Omental fat pad (tissue), 4 donors: Measurements from ENCODE around the gene TNFAIP8L3. TPM values are rescaled to one million over a fixed set of nuclear protein-coding genes. Genes with fewer than 3 reads are reported as not detected.
"Not testable (repeated sequence)": the region's sequence is repeated elsewhere in the genome, so short reads cannot be mapped to it uniquely, and the experiment has no call there.

ENCODE experiments used
- ATAC-seq: fragments of 150-250 bp; one replicate; pipeline ENCODE4 v1.9.1; 2016; ENCODE audit warnings: mild to moderate bottlenecking, moderate library complexity; ENCODE audit not compliant: low FRiP score
- DNase-seq: peaks from one replicate; pipeline ENCODE4 v3.0.0-alpha.2; 2019; ENCODE audit warnings: low spot score
- total RNA-seq, 4 donors: library from RNA; depleted of rRNA; stranded (reverse); fragments of >200 nt; gene quantifications; one replicate each; pipeline ENCODE4 v1.1.0, GENCODE V29; 2016
- TF ChIP-seq, protein P1 (sequence below), 3 donors: fragments of 450-650 bp; IDR thresholded peaks; one replicate each; pipeline ENCODE4 v1.5.1; 2016 to 2017; ENCODE audit warnings: antibody characterized with exemption in 3 of 3, mild to moderate bottlenecking in 3 of 3, moderate library complexity in 2 of 3

The TNFAIP8L3 gene
- total RNA-seq, 4 donors from 2014 or later, result 3.5 to 21.7 (median 7.0) TPM

DNA sequence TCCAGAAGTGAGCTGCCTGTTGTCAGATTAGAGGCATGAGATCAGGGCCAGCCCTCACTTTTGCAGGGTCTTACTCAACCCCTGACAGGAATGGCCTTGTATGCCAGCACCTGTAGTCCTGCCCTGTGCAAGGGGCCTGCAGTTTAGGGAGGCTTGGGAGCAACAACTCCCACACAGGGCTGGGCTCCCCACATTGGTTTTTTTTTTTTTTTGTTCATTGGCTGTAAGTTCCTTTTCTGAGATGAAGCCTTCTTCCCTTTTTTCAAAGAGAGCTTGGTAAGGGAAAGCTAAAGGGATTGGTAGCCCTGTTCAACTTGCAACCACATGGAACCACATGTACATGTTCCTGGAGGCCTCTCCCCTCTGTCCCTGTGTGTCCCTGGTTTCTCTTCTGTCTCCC, 46.4 kb downstream of the TNFAIP8L3 start:
- TF ChIP-seq, protein P1, sequence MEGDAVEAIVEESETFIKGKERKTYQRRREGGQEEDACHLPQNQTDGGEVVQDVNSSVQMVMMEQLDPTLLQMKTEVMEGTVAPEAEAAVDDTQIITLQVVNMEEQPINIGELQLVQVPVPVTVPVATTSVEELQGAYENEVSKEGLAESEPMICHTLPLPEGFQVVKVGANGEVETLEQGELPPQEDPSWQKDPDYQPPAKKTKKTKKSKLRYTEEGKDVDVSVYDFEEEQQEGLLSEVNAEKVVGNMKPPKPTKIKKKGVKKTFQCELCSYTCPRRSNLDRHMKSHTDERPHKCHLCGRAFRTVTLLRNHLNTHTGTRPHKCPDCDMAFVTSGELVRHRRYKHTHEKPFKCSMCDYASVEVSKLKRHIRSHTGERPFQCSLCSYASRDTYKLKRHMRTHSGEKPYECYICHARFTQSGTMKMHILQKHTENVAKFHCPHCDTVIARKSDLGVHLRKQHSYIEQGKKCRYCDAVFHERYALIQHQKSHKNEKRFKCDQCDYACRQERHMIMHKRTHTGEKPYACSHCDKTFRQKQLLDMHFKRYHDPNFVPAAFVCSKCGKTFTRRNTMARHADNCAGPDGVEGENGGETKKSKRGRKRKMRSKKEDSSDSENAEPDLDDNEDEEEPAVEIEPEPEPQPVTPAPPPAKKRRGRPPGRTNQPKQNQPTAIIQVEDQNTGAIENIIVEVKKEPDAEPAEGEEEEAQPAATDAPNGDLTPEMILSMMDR (IDR thresholded peaks at IDR 0.05), result no peak
- ATAC-seq (no peak), DNase-seq (no peak)

DNA sequence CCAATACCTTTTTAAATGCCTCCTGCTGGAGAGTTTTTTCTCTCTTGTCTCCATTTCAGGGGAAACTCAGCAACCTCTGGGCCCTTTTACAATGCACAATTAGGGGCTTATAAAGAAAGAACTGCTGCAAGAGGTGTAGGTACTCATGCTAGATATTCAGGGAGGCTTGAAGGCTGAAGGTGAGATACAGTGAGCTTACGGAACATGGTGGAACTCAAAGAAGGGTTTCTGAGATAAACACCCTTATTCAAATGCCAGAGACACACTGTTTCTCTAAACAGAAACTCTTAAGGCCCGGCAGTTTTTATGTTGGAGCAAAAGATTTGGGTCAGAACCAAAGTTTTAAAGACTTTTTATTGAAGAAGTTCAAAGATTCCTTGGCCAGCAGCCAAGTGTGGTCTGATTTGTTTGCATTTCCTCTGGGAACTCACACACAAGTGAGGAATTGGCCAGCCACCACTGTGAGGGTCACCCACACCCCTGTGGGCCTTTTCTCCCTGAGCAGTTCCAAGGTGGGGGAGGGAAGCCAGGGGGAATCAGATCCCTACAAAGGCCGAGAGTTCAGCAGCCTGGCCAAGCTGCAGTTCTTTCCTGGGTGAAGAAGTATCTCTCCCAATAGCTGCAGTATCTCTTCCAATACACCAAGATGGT, 47.8 kb downstream of the TNFAIP8L3 start:
- no peak for DNase-seq
- no peak for ATAC-seq
- TF ChIP-seq, protein P1 (IDR thresholded peaks at IDR 0.05), result no peak

- ATAC-seq (no peak), DNase-seq (no peak)
- TF ChIP-seq, protein P1 (IDR thresholded peaks at IDR 0.05), result no peak
These were observed 48.7 kb downstream of the TNFAIP8L3 start for GRCh38 chr15:51046016-51046415.

GRCh38 chr15:51044037-51044727, 50.5 kb downstream of the TNFAIP8L3 start:
- ATAC-seq (no peak), DNase-seq (no peak)
- TF ChIP-seq, protein P1 (IDR thresholded peaks at IDR 0.05), result no peak

DNA sequence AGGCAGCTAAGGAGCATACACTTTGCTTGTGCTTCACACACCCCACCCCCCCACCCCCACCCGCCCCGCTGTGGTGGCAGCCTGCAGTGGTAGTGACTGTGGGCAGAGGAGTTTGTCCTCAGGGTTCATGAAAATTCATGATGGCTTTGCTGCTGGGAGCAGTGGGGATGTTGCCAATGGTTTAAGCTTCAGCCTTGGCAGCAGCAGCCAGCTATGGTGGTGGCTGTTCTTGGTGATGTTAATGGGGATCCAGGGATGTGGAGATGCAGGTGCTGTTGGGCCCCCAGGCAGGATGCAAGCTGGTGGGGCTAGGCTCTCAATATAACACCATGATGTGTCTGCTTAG, 55.8 kb downstream of the TNFAIP8L3 start:
- ATAC-seq, result no peak
- no peak for DNase-seq

DNA sequence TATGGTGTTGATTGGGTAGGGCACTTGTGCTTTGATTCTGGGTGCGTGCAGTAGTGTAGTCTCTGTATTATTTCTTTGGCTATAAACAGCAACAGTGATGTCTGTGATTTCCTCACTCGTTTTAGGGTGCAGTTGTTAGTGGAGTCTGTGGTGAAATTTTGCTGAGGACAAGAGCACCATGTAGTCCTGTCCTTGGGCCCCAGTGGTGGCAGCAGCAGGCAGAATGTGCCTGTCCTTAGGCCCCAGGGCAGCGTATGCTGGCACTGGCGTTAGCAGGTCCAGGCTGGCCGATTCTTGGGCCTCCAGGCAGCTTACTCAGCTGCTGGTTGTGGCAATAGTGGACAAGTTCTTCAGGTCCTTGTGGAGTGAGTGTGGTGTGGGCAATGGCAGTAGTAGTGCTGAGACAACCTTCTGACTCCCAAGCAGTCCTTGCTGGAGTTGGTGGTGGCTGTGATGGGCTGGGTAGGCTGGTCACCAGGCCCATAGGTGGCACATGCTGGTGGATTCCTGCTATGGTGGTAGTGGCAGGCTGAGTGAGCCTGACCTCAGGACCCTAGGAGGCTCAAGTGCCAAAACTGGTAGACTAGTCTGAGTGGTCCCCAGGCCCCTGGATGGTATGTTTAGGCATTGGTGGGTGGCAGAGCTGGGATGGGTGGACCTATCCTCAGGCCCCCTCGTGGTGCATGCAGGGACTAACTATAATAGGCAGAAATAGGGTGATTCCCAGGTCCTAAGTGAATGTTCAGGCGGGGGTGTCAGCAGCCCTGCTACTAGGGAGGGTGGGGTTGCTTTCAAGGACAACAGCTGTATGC, 56.3 kb downstream of the TNFAIP8L3 start:
- TF ChIP-seq, protein P1 (IDR thresholded peaks at IDR 0.05), result no peak
- no peak for DNase-seq
- no peak for ATAC-seq

More for the DNA sequence above, 55.8 kb downstream of the TNFAIP8L3 start:
- TF ChIP-seq, protein P1 (IDR thresholded peaks at IDR 0.05), result no peak

GRCh38 chr15:51037474-51037873, 57.2 kb downstream of the TNFAIP8L3 start:
- ATAC-seq, DNase-seq: not testable (repeated sequence)
